K562 (cell line): ENCODE results near the gene ZNF331. TPM values are rescaled to one million over a fixed set of nuclear protein-coding genes. Genes with fewer than 3 reads are reported as not detected.

ENCODE experiments used
- CEBPG ChIP-seq, 3 experiments: fragments of 200-800 bp in 1 of 3; sonication (Bioruptor generic) in 1 of 3; sonication (generic) in 1 of 3; formaldehyde crosslinking in 1 of 3; IDR thresholded peaks in 2 of 3; conservative IDR thresholded peaks in 1 of 3; 2 replicates each; pipeline versions ENCODE4 v1.6.1 to v1.8.0; 2016 to 2022; ENCODE audit warnings: missing compliant biosample characterization in 2 of 3, missing genetic modification characterization in 2 of 3, mild to moderate bottlenecking in 1 of 3, missing genetic modification reagents in 1 of 3
- EGR1 ChIP-seq: fragments of 450-650 bp; conservative IDR thresholded peaks from 2 replicates; pipeline ENCODE4 v1.6.1; 2017; ENCODE audit warnings: mild to moderate bottlenecking
- GTF2E2 ChIP-seq: fragments of 200-800 bp; sonication (Bioruptor generic); IDR thresholded peaks from 2 replicates; pipeline ENCODE4 v1.6.1; 2016; ENCODE audit warnings: missing genetic modification characterization, missing compliant biosample characterization
- KDM4B ChIP-seq, 2 experiments: fragments of 450-650 bp in 1 of 2; sonication (generic) in 1 of 2; IDR thresholded peaks; 2 replicates each; pipeline ENCODE4 v1.6.1; 2016 to 2017; ENCODE audit warnings: borderline replicate concordance in 2 of 2, antibody characterized with exemption in 1 of 2, low read depth in 1 of 2, mild to moderate bottlenecking in 1 of 2
- NELFE ChIP-seq: IDR thresholded peaks from 2 replicates; pipeline ENCODE4 v1.6.1; 2011; ENCODE audit warnings: mild to moderate bottlenecking; ENCODE audit not compliant: insufficient read depth, insufficient read length
- PHB2 ChIP-seq: fragments of 450-650 bp; IDR thresholded peaks from 2 replicates; pipeline ENCODE4 v1.6.1; 2017; ENCODE audit warnings: low read depth
- SAFB ChIP-seq: fragments of 200-400 bp; formaldehyde crosslinking; IDR thresholded peaks from 2 replicates; pipeline ENCODE4 v1.6.1; 2017; ENCODE audit warnings: low read depth, low read length, borderline replicate concordance
- STAT5B ChIP-seq: fragments of 250-450 bp; sonication (Bioruptor Pico); IDR thresholded peaks from 2 replicates; pipeline ENCODE4 v1.8.0; 2021; ENCODE audit warnings: mild to moderate bottlenecking, inconsistent platforms
- U2AF1 ChIP-seq: fragments of 200-400 bp; formaldehyde crosslinking; optimal IDR thresholded peaks from 2 replicates; pipeline ENCODE3; 2017; ENCODE audit warnings: mild to moderate bottlenecking, low read depth, low read length, moderate library complexity
- UBTF ChIP-seq, 2 experiments: IDR thresholded peaks; 2 replicates each; pipeline ENCODE4 v1.6.1; 2012; ENCODE audit warnings: improper control_type of control experiment in 2 of 2, low read depth in 2 of 2, low read length in 2 of 2, borderline replicate concordance in 1 of 2
- ZBTB2 ChIP-seq: fragments of 450-650 bp; IDR thresholded peaks from 2 replicates; pipeline ENCODE4 v1.6.1; 2016; ENCODE audit warnings: antibody characterized with exemption
- ZFPM2 ChIP-seq: fragments of 250-450 bp; sonication (Bioruptor Pico); IDR thresholded peaks from 2 replicates; pipeline ENCODE4 v1.5.1; 2022; ENCODE audit warnings: mild to moderate bottlenecking
- ZNF133 ChIP-seq: fragments of 250-450 bp; sonication (Bioruptor Pico); IDR thresholded peaks from 2 replicates; pipeline ENCODE4 v1.4.0; 2020; ENCODE audit warnings: mild to moderate bottlenecking
- ZNF584 ChIP-seq: fragments of 200-800 bp; sonication (Bioruptor generic); IDR thresholded peaks from 2 replicates; pipeline ENCODE4 v1.6.1; 2016; ENCODE audit warnings: low read depth, mild to moderate bottlenecking, missing genetic modification characterization, missing compliant biosample characterization
- ZNF644 ChIP-seq: fragments of 200-800 bp; sonication (Bioruptor generic); IDR thresholded peaks from 2 replicates; pipeline ENCODE4 v1.6.1; 2016; ENCODE audit warnings: low read depth, missing genetic modification characterization, missing compliant biosample characterization
- polyA plus RNA-seq, 8 experiments: library from polyadenylated mRNA; depleted of rRNA in 4 of 8; stranded (reverse) in 5 of 8; unstranded in 3 of 8; fragments of >200 nt; fragmentation: Nextera tagmentation in 2 of 8; fragmentation: Illumina TruSeq in 1 of 8; extraction: Ambion mirVana in 2 of 8; extraction: Trizol in 1 of 8; gene quantifications; 2 replicates each; pipeline versions ENCODE4 v1.2.1 to v1.2.3, GENCODE V29; 2011 to 2014; ENCODE audit warnings: inconsistent platforms in 1 of 8, missing spikeins in 1 of 8
- total RNA-seq, 7 experiments: library from RNA; depleted of rRNA in 6 of 7; stranded (reverse); fragments of >200 nt in 6 of 7; fragmentation: Illumina TruSeq in 2 of 7; extraction: Trizol in 2 of 7; gene quantifications; 2 replicates each; pipeline versions ENCODE4 v1.2.1 to v1.2.3, GENCODE V29; 2011 to 2021; ENCODE audit warnings: low replicate concordance in 1 of 7
- TF ChIP-seq, protein P1 (sequence below): sonication (generic); formaldehyde crosslinking; IDR thresholded peaks from 2 replicates; pipeline ENCODE4 v1.8.0; 2022; ENCODE audit warnings: mild to moderate bottlenecking, missing genetic modification reagents
- TF ChIP-seq, protein P2 (sequence below): fragments of 450-650 bp; formaldehyde crosslinking; IDR thresholded peaks from 2 replicates; pipeline ENCODE4 v1.4.0; 2020; ENCODE audit warnings: mild to moderate bottlenecking, mixed read lengths
- TF ChIP-seq, protein P3 (sequence below): fragments of 450-650 bp; formaldehyde crosslinking; IDR thresholded peaks from 2 replicates; pipeline ENCODE4 v1.4.0; 2020; ENCODE audit warnings: mild to moderate bottlenecking, moderate library complexity

The ZNF331 gene
- total and polyA plus RNA-seq, 9 of the 15 experiments (the other 6 are each of a cell fraction or from before 2014, with no cell fraction given): 0.23 to 2.7 (median 0.76) TPM

DNA sequence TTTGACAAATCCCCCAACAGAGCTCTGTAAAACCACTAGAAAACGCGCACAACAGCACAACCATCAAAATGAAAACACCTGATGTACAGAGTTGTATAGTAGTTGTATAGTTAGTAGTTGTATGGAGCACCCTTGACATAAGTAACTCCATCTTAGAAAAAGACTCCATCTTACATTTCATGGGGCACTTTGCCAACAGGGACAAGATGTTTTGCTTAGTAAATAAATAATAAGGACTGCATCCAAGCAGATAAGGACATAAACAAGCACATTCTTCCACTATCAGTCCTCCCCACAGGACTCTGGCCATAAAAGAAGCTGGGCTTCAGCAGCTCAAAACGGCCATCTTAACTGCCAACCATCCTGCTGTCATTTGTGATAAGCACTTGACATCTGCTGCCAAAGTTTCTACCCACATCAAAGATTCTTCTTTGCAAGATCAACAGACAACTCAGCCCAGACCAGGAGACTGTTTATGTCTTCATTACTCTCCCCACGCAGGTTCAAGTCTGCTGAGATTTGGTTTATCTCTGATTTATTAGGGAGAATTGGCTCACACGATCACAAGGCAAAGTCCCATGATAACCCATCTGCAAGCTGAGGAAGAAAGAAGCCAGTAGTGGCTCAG is 20.7 kb upstream of the ZNF331 start (continued):
- TF ChIP-seq ZNF584: peak; percentile 99
- TF ChIP-seq, protein P1, sequence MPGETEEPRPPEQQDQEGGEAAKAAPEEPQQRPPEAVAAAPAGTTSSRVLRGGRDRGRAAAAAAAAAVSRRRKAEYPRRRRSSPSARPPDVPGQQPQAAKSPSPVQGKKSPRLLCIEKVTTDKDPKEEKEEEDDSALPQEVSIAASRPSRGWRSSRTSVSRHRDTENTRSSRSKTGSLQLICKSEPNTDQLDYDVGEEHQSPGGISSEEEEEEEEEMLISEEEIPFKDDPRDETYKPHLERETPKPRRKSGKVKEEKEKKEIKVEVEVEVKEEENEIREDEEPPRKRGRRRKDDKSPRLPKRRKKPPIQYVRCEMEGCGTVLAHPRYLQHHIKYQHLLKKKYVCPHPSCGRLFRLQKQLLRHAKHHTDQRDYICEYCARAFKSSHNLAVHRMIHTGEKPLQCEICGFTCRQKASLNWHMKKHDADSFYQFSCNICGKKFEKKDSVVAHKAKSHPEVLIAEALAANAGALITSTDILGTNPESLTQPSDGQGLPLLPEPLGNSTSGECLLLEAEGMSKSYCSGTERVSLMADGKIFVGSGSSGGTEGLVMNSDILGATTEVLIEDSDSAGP (CRISPR knock-in tag): no peak
- TF ChIP-seq EGR1: no peak
- TF ChIP-seq GTF2E2 (tag): no peak
- TF ChIP-seq ZBTB2: no peak
- peak; percentile 73; the same call in 1 of the 2 replicates for TF ChIP-seq ZFPM2 (CRISPR knock-in tag)
- 0 out of 2 replicates have a peak, but pooled peaks have one; percentile 55 for TF ChIP-seq PHB2
- no peak for TF ChIP-seq NELFE
- TF ChIP-seq, protein P2, sequence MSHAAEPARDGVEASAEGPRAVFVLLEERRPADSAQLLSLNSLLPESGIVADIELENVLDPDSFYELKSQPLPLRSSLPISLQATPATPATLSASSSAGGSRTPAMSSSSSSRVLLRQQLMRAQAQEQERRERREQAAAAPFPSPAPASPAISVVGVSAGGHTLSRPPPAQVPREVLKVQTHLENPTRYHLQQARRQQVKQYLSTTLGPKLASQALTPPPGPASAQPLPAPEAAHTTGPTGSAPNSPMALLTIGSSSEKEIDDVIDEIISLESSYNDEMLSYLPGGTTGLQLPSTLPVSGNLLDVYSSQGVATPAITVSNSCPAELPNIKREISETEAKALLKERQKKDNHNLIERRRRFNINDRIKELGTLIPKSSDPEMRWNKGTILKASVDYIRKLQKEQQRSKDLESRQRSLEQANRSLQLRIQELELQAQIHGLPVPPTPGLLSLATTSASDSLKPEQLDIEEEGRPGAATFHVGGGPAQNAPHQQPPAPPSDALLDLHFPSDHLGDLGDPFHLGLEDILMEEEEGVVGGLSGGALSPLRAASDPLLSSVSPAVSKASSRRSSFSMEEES: no peak
- TF ChIP-seq CEBPG (CRISPR knock-in tag; IDR thresholded peaks at IDR 0.05): no peak
- no peak for TF ChIP-seq CEBPG (tag; conservative IDR thresholded peaks at IDR 0.05 in 1 of 2, IDR thresholded peaks at IDR 0.05 in 1 of 2)
- TF ChIP-seq KDM4B (IDR thresholded peaks at IDR 0.05; ENCODE audit: borderline replicate concordance in 2 of 2, low read depth in 1 of 2): no peak
- TF ChIP-seq ZNF133 (CRISPR knock-in tag): no peak
- TF ChIP-seq U2AF1: no peak
- TF ChIP-seq UBTF (IDR thresholded peaks at IDR 0.05; ENCODE audit: borderline replicate concordance in 1 of 2, low read depth in 2 of 2, low read length in 2 of 2): no peak
- TF ChIP-seq STAT5B: peak; percentile 88; the same call in 1 of the 2 replicates
- TF ChIP-seq, protein P3, sequence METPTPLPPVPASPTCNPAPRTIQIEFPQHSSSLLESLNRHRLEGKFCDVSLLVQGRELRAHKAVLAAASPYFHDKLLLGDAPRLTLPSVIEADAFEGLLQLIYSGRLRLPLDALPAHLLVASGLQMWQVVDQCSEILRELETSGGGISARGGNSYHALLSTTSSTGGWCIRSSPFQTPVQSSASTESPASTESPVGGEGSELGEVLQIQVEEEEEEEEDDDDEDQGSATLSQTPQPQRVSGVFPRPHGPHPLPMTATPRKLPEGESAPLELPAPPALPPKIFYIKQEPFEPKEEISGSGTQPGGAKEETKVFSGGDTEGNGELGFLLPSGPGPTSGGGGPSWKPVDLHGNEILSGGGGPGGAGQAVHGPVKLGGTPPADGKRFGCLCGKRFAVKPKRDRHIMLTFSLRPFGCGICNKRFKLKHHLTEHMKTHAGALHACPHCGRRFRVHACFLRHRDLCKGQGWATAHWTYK: peak; percentile 97
- TF ChIP-seq ZNF644 (tag): peak; percentile 95
- no peak for TF ChIP-seq SAFB
